ENCODE measurements around the gene RALGAPA2. TPM values are rescaled to one million over a fixed set of nuclear protein-coding genes. Genes with fewer than 3 reads are reported as not detected.

RALGAPA2 gene
- polyA plus RNA-seq, 1 of the 3 experiments (the other 2 are of a cell fraction): 1.0 TPM

- H3K9ac ChIP-seq: no peak overlapping the region
- H3F3A ChIP-seq (replicated peaks; ENCODE audit: insufficient read depth): no peaks in the 10 kb centered on the region
- POLR2A ChIA-PET: no interaction called here
- H3K4me3 ChIP-seq (ENCODE audit: low read depth in 2 of 2, low read length in 1 of 2): no peak overlapping the region
- H3K9me2 ChIP-seq: no peaks in the 10 kb centered on the region
- no peak for DNase-seq
- H3K4me1 ChIP-seq (ENCODE audit: control insufficient read depth in 1 of 2, insufficient read depth in 2 of 2, low read depth in 1 of 2, low read length in 1 of 2): no peaks in the 10 kb centered on the region
- WGBS (ENCODE audit: low lambda C conversion rate): 92% methylated on average over 1 of the region's 1 CpG
- H3K79me2 ChIP-seq (ENCODE audit: insufficient read depth): no peaks in the 10 kb centered on the region
- H3K36me3 ChIP-seq (replicated peaks in 1 of 2; ENCODE audit: control insufficient read depth in 1 of 2, insufficient read depth in 2 of 2, low read length in 1 of 2): peaks cover 0 to 2% of the 10 kb centered on the region in 2 experiments
- H3K4me2 ChIP-seq: no peak overlapping the region
- CTCF ChIA-PET: no interaction called here
- TF ChIP-seq ELF1 (IDR thresholded peaks at IDR 0.05) (no peak), EZH2phosphoT487 (IDR thresholded peaks at IDR 0.05; ENCODE audit: borderline replicate concordance, low read depth) (no peak)
- H3K9me3 ChIP-seq: no peaks in the 10 kb centered on the region
- no peak overlapping the region for H3K27ac ChIP-seq (ENCODE audit: low read depth in 2 of 2, low read length in 1 of 2)
- H3K27me3 ChIP-seq (ENCODE audit: insufficient read depth): no peaks in the 10 kb centered on the region
- H2AFZ ChIP-seq (ENCODE audit: low read depth): no peak overlapping the region
- no peaks in the 10 kb centered on the region for H4K20me1 ChIP-seq (ENCODE audit: insufficient read depth)
These were observed 232.3 kb downstream of the RALGAPA2 start for GRCh38 chr20:20480126-20480525.

- Histone ChIP-seq H3K27ac (ENCODE audit: low read depth in 2 of 2, low read length in 1 of 2) (no peak overlapping the region), H3K79me2 (ENCODE audit: insufficient read depth) (no peaks in the 10 kb centered on the region), H3K9me3 (no peaks in the 10 kb centered on the region), H3K4me2 (no peak overlapping the region), H2AFZ (ENCODE audit: low read depth) (no peak overlapping the region), H3K27me3 (ENCODE audit: insufficient read depth) (no peaks in the 10 kb centered on the region), H4K20me1 (ENCODE audit: insufficient read depth) (no peaks in the 10 kb centered on the region), H3K4me3 (ENCODE audit: low read depth in 2 of 2, low read length in 1 of 2) (no peak overlapping the region), H3K9ac (no peak overlapping the region), H3F3A (replicated peaks; ENCODE audit: insufficient read depth) (no peaks in the 10 kb centered on the region), H3K4me1 (ENCODE audit: control insufficient read depth in 1 of 2, insufficient read depth in 2 of 2, low read depth in 1 of 2, low read length in 1 of 2) (peaks cover 0 to 4% of the 10 kb centered on the region in 2 experiments; a peak in 1 of 4 replicates), H3K9me2 (no peaks in the 10 kb centered on the region), H3K36me3 (replicated peaks in 1 of 2; ENCODE audit: control insufficient read depth in 1 of 2, insufficient read depth in 2 of 2, low read length in 1 of 2) (peaks cover 0 to 2% of the 10 kb centered on the region in 2 experiments)
- DNase-seq: no peak
- 91% methylated on average over 4 of the region's 5 CpGs for WGBS (ENCODE audit: low lambda C conversion rate)
- no peak for TF ChIP-seq TEAD4 (IDR thresholded peaks at IDR 0.05; ENCODE audit: borderline replicate concordance, insufficient read depth)
- no peak for TF ChIP-seq USF2 (IDR thresholded peaks at IDR 0.05; ENCODE audit: borderline replicate concordance, low read depth, low read length)
- no peak for TF ChIP-seq NFIC (IDR thresholded peaks at IDR 0.05; ENCODE audit: borderline replicate concordance)
- no peak for TF ChIP-seq ELF1 (IDR thresholded peaks at IDR 0.05)
- no peak for TF ChIP-seq CTCF (IDR thresholded peaks at IDR 0.05)
- TF ChIP-seq POLR2AphosphoS5 (IDR thresholded peaks at IDR 0.05; ENCODE audit: low read depth, low read length): no peak
- no peak for TF ChIP-seq TCF12 (IDR thresholded peaks at IDR 0.05)
- no peak for TF ChIP-seq EZH2phosphoT487 (IDR thresholded peaks at IDR 0.05; ENCODE audit: borderline replicate concordance, low read depth)
- ChIA-PET POLR2A (no interaction called here), CTCF (no interaction called here)
These were observed 234.9 kb downstream of the RALGAPA2 start for GRCh38 chr20:20477444-20478041.

- POLR2A ChIA-PET: no interaction called here
- no peak for TF ChIP-seq MXI1 (IDR thresholded peaks at IDR 0.05; ENCODE audit: low read depth, low read length)
- TF ChIP-seq MEF2A (IDR thresholded peaks at IDR 0.05; ENCODE audit: borderline replicate concordance, low read depth): no peak
- no peak for TF ChIP-seq RAD21 (IDR thresholded peaks at IDR 0.05; ENCODE audit: low read length)
- no peak for TF ChIP-seq FOSL2 (IDR thresholded peaks at IDR 0.05; ENCODE audit: borderline replicate concordance, low read depth)
- no peak for TF ChIP-seq USF2 (IDR thresholded peaks at IDR 0.05; ENCODE audit: borderline replicate concordance, low read depth, low read length)
- TF ChIP-seq TCF12 (IDR thresholded peaks at IDR 0.05): no peak
- TF ChIP-seq IRF3 (IDR thresholded peaks at IDR 0.05; ENCODE audit: low read depth, low read length): no peak
- TF ChIP-seq ELF1 (IDR thresholded peaks at IDR 0.05): no peak
- no peak for TF ChIP-seq FOXM1 (IDR thresholded peaks at IDR 0.05; ENCODE audit: low read depth)
- no peak for TF ChIP-seq RXRA (IDR thresholded peaks at IDR 0.05; ENCODE audit: borderline replicate concordance, low read depth)
- no peak for TF ChIP-seq EZH2phosphoT487 (IDR thresholded peaks at IDR 0.05; ENCODE audit: borderline replicate concordance, low read depth)
These were observed 235.9 kb downstream of the RALGAPA2 start for GRCh38 chr20:20476504-20476903.

More at GRCh38 chr20:20476504-20476903, 235.9 kb downstream of the RALGAPA2 start:
- H3F3A ChIP-seq (replicated peaks; ENCODE audit: insufficient read depth): no peaks in the 10 kb centered on the region
- no peak overlapping the region for H2AFZ ChIP-seq (ENCODE audit: low read depth)
- no peak overlapping the region for H3K4me2 ChIP-seq
- H3K9me2 ChIP-seq: no peaks in the 10 kb centered on the region
- no peak overlapping the region for H3K27ac ChIP-seq (ENCODE audit: low read depth in 2 of 2, low read length in 1 of 2)
- no peak overlapping the region for H3K4me3 ChIP-seq (ENCODE audit: low read depth in 2 of 2, low read length in 1 of 2)
- no peaks in the 10 kb centered on the region for H3K79me2 ChIP-seq (ENCODE audit: insufficient read depth)
- DNase-seq: no peak
- 57% methylated on average over 2 of the region's 2 CpGs for WGBS (ENCODE audit: low lambda C conversion rate)
- H3K4me1 ChIP-seq (ENCODE audit: control insufficient read depth in 1 of 2, insufficient read depth in 2 of 2, low read depth in 1 of 2, low read length in 1 of 2): peaks cover 0 to 4% of the 10 kb centered on the region in 2 experiments; a peak in 1 of 4 replicates
- H3K9me3 ChIP-seq: no peaks in the 10 kb centered on the region
- peaks cover 0 to 2% of the 10 kb centered on the region in 2 experiments for H3K36me3 ChIP-seq (replicated peaks in 1 of 2; ENCODE audit: control insufficient read depth in 1 of 2, insufficient read depth in 2 of 2, low read length in 1 of 2)
- no peaks in the 10 kb centered on the region for H4K20me1 ChIP-seq (ENCODE audit: insufficient read depth)
- H3K9ac ChIP-seq: no peak overlapping the region
- CTCF ChIA-PET: no interaction called here
- H3K27me3 ChIP-seq (ENCODE audit: insufficient read depth): no peaks in the 10 kb centered on the region
